Jurkat, Clone E6-1 (cell line): Measurements from ENCODE around the gene CWC25.
A peak's percentile ranks its signal among the peaks of the same experiment; 100 is the strongest.
"Not testable (repeated sequence)": the region's sequence is repeated elsewhere in the genome, so short reads cannot be mapped to it uniquely, and the experiment has no call there.

Source experiments
- DNase-seq: peaks from one replicate; pipeline ENCODE4 v3.0.0-alpha.2; 2011; ENCODE audit warnings: low read depth, low spot score
- H3K4me3 ChIP-seq: 2 replicates; pipeline ENCODE4 v1.5.1; 2011; ENCODE audit warnings: mild to moderate bottlenecking, low read length, control low read depth, moderate library complexity

The CWC25 gene

GRCh38 chr17:38791162-38791561, 34.0 kb downstream of the CWC25 start:
- H3K4me3 ChIP-seq = no peak overlapping the region
- DNase-seq = no peak

GRCh38 chr17:38790148-38790707, 34.9 kb downstream of the CWC25 start:
- DNase-seq, H3K4me3 ChIP-seq: not testable (repeated sequence)

GRCh38 chr17:38789185-38789584, 35.9 kb downstream of the CWC25 start:
- DNase-seq = no peak
- H3K4me3 ChIP-seq = no peak overlapping the region

GRCh38 chr17:38787999-38788398, 37.1 kb downstream of the CWC25 start:
- DNase-seq, H3K4me3 ChIP-seq: not testable (repeated sequence)

- DNase-seq = no peak
- H3K4me3 ChIP-seq = no peak overlapping the region
Observed at GRCh38 chr17:38786372-38786771, 38.7 kb downstream of the CWC25 start.

- DNase-seq = no peak
- no peak overlapping the region for H3K4me3 ChIP-seq
Observed at GRCh38 chr17:38783227-38783626, 41.9 kb downstream of the CWC25 start.

- no peak overlapping the region for H3K4me3 ChIP-seq
- DNase-seq = no peak
Observed at GRCh38 chr17:38779965-38780752, 45.0 kb downstream of the CWC25 start.

- DNase-seq = no peak
- no peak overlapping the region for H3K4me3 ChIP-seq
Observed at GRCh38 chr17:38777641-38778250, 47.4 kb downstream of the CWC25 start.

- no peak overlapping the region for H3K4me3 ChIP-seq
- no peak for DNase-seq
Observed at GRCh38 chr17:38773258-38773657, 51.9 kb downstream of the CWC25 start.

- no peak overlapping the region for H3K4me3 ChIP-seq
- DNase-seq = no peak
Observed at GRCh38 chr17:38768417-38768816, 56.7 kb downstream of the CWC25 start.

GRCh38 chr17:38766341-38766740, 58.8 kb downstream of the CWC25 start:
- H3K4me3 ChIP-seq = no peak overlapping the region
- DNase-seq = no peak

- DNase-seq = no peak
Observed at GRCh38 chr17:38762231-38762630, 62.9 kb downstream of the CWC25 start.

GRCh38 chr17:38761612-38762011, 63.5 kb downstream of the CWC25 start:
- DNase-seq = peak; percentile 55
- no peak overlapping the region for H3K4me3 ChIP-seq

More at GRCh38 chr17:38762231-38762630, 62.9 kb downstream of the CWC25 start:
- H3K4me3 ChIP-seq = no peak overlapping the region

- H3K4me3 ChIP-seq = peak overlapping the region; percentile 69
- DNase-seq = no peak
Observed at GRCh38 chr17:38753071-38753506, 72.0 kb downstream of the CWC25 start.

GRCh38 chr17:38752308-38753070, 72.6 kb downstream of the CWC25 start, which contains the start of gene PSMB3:
Gene PSMB3 (plus strand): TSS chr17:38752741. CDS start chr17:38752827, 86 bp downstream.
- DNase-seq = peak; percentile 100
- H3K4me3 ChIP-seq = peak within 1 kb of the TSS; percentile 69

- peak; percentile 77 for DNase-seq
- peak overlapping the region; percentile 69 for H3K4me3 ChIP-seq
Observed at GRCh38 chr17:38751808-38752307, 73.3 kb downstream of the CWC25 start.

GRCh38 chr17:38751144-38751807, 73.8 kb downstream of the CWC25 start:
- no peak for DNase-seq
- H3K4me3 ChIP-seq = peak overlapping the region; percentile 69
